GM18951 (cell line): ENCODE results near the gene ANGPT4.
"Not testable (repeated sequence)": the region's sequence is repeated elsewhere in the genome, so short reads cannot be mapped to it uniquely, and the experiment has no call there.

Experiments used
- POLR2A ChIP-seq: IDR thresholded peaks from 4 replicates; pipeline ENCODE4 v1.6.1; 2011; ENCODE audit warnings: mild to moderate bottlenecking; ENCODE audit not compliant: insufficient read length, insufficient read depth; ENCODE audit errors: extremely low read depth
- in situ Hi-C: fragments of 300-500 bp; cut with MboI; formaldehyde crosslinking; loops from one replicate; pipeline ENCODE4 v1.12.0; 2022; ENCODE audit warnings: low sequenced_read_pairs, mixed read lengths, inconsistent platforms; ENCODE audit not compliant: unreplicated experiment

Gene ANGPT4

DNA sequence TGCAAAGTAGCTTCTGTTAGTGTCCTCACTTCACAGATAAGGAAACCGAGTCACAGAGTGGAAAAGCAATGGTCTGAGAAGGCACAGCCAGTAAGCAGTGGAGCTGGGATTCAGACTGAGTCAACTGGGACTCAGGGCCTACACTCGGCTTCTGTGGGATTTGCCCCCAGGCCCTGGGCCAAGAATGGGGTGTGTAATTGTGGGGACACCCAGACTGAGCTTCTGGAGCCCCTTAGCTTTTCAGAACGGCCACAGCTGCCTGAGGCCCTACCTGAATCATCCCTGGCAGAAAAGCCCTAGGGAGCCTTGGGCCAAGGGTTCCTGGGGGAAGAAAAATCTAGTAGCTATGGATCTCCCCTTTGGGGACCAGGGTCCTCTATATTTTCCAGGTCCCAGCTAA is 6.5 kb downstream of the ANGPT4 start:
- no peak for TF ChIP-seq POLR2A
- in situ Hi-C loops: no loop called here

DNA sequence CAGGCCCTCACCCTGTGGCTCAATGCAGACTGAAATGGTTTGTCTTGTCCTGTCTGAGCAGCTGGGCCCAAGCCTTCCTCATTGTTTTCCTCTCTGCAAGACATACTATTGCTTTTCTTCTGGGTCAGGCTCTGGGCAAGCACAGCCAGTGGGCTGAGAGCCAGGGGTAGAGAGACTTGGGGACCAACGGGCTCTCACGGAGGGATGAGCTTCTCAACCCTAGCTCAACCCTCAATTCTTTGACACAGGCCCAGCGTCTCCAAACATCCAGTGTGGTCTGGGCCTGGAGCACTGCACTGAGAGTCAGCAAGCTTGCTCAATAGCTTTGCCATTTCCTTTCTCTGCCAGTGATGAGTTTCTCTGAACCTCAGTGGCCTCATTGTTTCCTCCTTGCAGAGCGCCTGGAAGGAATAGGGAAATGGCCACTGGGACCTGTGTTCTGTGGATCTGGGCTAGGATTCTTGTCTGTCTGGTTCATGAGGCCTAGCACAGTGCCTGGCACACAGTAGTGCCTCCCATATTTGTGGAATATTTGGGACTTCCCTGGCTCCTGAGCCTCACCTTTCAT is 9.3 kb downstream of the ANGPT4 start:
- no peak for TF ChIP-seq POLR2A
- in situ Hi-C loops: no loop called here

DNA sequence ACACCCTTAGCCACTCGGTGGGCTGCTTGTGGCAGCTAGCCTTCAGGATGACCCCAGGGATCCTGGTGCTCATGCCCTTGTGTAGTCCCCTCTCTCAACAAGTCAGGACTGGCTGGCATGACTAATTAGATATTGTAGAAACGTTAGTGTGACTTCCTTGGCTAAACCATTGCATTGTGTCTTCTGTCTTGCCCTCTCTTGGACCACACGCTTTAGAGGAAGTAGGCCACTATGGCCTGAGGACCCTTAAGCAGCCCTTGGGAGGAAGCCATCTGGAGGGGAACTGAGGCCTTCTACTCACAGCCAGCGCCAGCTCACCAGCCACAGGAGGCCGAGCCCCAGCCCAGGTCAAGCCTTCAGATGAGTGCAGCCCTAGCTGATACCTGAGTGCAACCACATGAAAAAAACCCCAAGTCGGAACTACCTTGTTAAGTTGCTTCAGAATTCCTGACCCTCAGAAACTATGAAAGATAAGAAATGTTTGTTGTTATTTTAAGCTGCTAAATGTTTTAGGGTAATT is 10.1 kb downstream of the ANGPT4 start:
- in situ Hi-C loops: no loop called here

DNA sequence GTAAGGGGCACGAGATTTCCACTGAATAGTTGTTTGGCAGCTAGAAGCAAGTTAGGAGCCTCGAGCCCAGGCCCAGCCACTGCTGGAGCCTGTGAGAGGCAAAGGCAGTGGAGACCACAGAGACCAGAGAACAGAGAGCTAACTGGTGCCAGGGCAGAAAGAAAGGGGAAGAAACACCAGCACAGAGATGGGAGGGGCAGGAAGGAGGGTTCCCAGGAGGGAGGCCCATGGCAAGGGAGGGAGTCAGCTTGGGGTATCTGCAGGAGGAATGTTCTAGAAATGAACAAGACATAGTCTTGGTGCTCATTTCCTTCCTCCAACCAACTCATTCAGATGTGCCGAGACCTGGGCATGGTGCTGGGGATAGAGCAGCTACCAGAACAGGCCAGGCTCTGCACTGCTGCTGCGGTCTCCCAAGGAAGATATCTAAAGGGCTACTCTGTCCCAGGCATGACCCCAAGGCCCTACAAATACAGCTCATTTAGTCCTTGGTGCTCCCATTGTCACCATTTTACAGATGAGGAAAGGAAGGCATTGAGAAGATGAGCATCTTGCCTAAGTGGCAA is 10.7 kb downstream of the ANGPT4 start:
- in situ Hi-C loops: no loop called here
- TF ChIP-seq POLR2A: no peak

More for the DNA sequence above, 10.1 kb downstream of the ANGPT4 start:
- TF ChIP-seq POLR2A: no peak

DNA sequence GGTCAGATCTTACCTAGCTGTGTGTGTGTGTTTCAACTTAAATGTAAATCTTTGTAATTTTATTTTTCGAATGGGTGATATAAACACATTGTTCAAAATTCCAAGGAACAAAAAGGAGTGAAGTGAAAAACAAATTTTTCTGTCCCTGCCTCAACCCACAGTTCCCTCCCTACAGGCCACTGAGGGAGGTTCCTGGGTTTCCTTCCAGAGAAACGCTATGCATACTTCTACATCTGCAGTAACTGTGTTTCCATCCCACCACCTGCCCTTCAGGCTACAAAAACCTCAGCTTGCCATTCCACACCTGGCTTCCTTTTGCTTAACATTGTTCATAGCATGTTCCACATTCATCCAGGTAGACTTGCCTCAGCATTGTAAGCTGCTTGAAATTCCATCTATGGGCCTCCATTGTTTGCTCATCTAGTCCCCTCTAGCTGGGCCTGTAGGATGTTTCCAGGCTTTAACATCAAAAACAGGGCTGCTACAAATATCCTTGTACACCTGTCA is 12.0 kb downstream of the ANGPT4 start:
- in situ Hi-C loops: no loop called here
- TF ChIP-seq POLR2A: no peak

DNA sequence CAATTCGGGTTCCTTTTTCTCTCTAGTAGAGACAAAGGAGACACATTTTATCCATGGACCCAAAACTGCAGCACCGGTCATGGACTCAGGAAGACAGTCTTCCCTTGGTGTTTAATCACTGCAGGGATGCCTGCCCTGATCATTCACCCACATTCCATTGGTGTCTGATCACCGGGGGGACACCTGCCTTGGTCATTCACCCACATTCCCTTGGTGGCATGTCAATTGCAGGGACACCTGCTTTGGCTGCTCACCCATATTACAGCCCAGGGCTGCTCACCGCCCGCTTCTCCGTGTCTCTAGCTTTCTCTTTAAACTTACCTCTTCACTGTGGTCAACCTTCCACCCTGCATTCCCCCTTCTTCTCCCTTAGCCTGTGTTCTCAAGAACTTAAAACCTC is 18.7 kb downstream of the ANGPT4 start:
- in situ Hi-C loops: not testable (repeated sequence)

DNA sequence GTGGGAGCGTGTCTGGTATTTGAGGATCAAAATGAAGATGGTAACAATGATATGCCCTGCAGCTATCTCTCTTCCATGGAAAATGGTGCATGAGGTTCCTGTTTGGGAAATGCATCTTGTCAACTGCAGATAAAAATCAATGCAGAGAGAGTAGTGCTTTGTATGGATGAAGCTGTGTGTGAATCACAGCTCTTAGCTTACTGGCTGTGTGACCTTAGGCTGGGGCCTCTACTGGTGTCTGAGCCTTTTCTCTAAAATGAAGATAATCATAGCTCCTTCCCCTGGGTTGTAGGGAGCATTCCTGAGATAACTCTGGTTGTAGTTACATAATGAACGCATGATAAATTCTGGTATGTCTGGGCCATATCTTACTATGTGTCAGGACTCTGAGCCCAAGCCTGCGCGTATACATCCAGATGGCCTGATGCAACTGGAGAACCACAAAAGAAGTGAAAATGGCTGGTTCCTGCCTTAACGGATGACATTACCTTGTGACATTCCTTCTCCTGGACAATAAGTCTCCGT is 19.6 kb downstream of the ANGPT4 start:
- no peak for TF ChIP-seq POLR2A
- in situ Hi-C loops: no loop called here

DNA sequence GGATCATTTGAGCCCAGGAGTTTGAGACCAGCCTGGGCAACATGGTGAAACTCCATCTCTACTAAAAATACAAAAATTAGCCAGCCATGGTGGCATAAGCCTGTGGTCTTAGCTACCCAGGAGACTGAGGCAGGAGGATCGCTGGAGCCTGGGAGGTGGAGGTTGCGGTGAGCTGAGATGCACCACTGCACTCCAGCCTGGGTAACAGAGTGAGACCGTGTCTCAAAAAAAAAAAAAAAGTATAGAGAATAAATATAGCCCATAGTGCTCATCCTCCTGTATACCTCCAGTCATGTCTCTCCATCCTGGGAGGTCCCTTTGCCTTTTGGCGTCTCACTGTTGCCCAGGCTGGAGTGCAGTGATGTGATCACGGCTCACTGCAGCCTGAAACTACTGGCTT is 23.8 kb downstream of the ANGPT4 start:
- in situ Hi-C loops: not testable (repeated sequence)

DNA sequence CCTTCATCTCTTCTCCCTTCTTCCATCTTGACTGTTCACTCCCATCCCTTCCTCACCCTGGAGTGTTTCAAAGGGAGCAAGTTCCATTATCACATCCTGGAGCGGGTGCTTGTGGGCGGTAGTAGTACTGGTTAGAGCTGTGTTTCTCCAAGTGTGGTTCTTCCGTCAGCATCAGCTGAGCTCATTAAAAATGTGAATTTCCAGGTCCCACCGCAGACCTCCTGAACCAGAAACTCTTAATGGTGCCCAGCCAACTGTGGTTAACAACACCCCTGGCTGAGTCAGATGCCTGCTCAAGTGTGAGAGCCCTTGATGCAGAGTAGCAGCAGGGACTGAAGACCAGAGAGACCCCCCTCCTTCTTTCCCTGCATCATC is 24.4 kb downstream of the ANGPT4 start:
- no peak for TF ChIP-seq POLR2A
- in situ Hi-C loops: no loop called here

DNA sequence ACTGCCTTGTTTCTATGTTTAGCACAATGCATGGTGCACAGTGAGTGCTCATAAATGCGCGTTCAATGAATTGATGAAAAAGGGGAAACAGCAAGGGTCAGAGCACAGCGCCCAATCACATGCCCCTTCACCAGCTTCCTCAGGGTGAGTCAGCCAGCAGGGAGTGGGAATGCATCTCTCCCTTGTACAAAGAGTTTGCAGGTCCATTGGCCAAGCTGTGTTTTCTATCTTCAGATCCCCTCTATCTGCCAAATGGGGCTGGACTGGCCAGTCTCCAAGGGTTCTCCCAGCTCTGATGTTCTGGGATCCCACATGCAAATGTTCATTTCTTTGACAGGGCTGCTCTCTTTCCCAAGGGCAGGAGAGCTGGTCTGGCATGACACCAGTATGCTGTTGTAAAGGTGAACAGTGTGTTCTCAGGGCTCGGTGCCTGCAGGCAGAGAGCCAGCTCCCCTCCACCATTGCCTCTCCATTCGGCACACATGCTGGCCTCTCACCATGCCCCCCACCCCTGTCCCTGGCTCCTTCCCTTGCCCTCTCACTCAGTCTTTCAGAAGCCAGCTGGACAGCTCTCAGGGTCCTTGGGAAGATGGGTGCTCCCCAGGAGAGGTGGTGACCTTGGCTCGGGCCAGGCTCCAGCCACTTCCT is 25.0 kb downstream of the ANGPT4 start:
- TF ChIP-seq POLR2A: no peak
- in situ Hi-C loops: no loop called here

DNA sequence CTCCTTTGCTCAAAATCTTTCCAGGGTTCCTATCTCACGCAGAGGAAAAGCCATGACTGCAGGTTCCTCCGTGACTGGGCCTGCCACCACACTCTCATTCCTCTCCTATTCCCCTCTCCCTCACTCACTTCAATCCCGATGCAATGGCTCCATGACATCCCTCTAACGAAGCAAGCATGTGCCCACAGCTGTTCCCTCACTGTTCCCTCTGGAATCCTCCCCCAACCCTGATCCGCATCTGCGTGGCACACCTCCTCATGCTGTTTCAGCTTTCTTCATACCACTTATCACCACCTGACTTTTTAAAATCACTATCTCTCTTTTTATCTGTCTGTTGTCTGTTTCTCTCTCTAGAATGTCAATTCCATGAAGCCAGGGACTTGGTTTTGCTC is 25.5 kb downstream of the ANGPT4 start:
- in situ Hi-C loops: no loop called here
- no peak for TF ChIP-seq POLR2A

DNA sequence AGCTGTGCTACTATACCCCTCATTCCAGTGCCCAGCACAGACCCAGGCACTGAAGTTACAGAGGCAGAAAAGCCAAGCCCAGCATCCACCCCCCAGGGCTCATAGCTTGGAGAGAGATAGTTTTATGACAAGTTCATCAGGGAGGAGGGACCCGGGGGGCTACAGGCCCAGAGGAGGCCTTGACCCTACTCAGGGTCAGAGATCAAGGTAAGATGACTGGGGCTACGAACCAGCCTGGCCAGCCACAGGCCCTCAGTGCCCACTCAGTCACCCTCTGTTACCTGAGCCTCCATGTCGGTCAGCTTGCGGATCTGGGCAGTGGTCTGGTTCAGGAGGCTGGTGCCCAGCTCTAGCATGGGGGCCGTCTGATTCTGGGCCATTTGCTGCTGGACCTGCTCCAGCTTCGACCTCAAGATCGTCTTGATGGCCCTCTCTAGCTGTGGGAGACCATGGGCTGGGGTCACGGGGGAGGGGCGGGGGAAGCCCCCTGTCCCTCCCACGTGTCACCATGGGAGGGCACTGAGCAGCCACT is 26.1 kb downstream of the ANGPT4 start:
- in situ Hi-C loops: no loop called here
- no peak for TF ChIP-seq POLR2A

DNA sequence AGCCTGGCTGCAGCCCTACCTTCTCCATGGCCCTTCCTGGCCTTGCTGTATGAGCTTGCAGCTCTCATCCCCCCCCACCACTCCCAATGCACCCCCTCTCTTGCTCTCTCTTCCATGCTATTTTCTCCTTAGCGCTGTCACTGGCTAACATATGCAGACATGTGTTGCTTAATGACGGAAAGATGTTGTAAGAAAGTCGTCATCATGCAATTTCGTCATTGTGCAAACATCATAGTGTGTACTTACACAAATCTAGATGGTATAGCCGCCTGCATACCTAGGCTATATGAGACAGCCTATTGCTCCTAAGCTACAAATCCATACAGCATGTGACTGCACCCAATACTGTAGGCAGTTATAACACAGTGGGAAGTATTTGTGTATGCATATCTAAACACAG is 27.0 kb downstream of the ANGPT4 start:
- no peak for TF ChIP-seq POLR2A
- in situ Hi-C loops: no loop called here

DNA sequence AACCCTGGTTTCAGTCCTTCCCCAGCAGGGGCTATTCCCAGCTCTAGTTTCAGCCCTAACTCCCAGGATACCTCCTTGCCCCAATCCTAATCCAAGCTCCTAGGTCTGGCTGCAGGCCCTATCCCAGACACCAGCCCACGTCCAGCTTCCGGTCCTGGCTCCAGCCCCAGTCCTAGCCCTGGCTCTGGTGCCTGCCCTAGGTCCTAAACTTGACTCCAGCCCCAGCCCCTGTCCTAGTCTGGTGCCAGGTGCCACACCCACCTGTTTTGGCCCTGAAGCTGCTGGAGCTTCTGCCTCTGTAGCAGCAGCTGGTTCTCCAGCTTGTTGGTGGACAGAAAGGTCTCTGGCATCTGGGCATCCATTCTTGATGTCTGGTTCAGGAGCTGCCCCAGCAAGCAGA is 28.1 kb downstream of the ANGPT4 start:
- in situ Hi-C loops: no loop called here

More for the DNA sequence above, 28.1 kb downstream of the ANGPT4 start:
- no peak for TF ChIP-seq POLR2A
